Stimulated activated CD8-positive, alpha-beta memory T cell treated with anti-CD3 and anti-CD28 coated beads, Interleukin-15, amount 100 ng/mL, for 48 hours (primary cell): Measurements from ENCODE around the gene SMPDL3A.
"Not testable (repeated sequence)": the region's sequence is repeated elsewhere in the genome, so short reads cannot be mapped to it uniquely, and the experiment has no call there.

Source experiments
- DNase-seq, 2 donors: peaks; one replicate each; pipeline ENCODE4 v3.0.0-alpha.2; 2020; ENCODE audit warnings: low read depth in 2 of 2

Gene SMPDL3A, protein sequence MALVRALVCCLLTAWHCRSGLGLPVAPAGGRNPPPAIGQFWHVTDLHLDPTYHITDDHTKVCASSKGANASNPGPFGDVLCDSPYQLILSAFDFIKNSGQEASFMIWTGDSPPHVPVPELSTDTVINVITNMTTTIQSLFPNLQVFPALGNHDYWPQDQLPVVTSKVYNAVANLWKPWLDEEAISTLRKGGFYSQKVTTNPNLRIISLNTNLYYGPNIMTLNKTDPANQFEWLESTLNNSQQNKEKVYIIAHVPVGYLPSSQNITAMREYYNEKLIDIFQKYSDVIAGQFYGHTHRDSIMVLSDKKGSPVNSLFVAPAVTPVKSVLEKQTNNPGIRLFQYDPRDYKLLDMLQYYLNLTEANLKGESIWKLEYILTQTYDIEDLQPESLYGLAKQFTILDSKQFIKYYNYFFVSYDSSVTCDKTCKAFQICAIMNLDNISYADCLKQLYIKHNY

DNA sequence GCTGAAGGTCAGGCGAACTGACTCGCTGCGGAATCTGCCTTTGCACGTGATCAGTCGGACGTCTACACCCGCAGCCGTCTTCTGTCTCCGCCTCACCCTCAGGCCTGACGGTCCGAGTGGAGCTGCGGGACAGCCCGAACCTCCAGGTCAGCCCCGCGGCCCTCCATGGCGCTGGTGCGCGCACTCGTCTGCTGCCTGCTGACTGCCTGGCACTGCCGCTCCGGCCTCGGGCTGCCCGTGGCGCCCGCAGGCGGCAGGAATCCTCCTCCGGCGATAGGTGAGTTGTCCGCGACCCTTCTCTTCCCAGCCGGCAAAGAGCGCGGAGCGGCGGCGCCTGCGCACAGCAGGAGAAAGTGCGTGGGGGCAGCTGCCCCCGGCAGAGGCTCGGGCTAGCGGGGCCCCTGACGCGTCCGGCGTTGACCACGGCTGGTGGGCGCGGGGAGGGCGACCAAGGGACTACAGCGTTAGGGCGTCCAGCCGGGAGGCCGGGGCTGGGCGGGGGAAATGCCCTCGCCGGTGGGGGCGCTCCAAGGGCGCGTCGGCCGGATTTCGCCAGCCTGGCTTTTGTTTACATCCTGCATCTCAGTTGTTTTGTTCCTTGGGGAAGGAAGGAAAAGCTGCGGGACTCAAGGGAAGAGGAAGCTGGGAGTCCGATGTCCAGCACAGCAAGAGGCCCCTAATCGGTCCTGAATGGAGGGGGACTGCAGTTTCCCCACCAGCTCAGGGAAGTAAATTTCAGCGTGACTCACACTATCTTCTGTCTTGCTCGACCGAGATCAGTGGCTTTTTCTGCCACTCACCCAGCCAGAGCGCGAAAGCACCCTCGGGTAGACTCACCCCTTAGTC lies at the start of gene SMPDL3A:
TSS of gene SMPDL3A (plus strand) at position 77 of the 846 bp plus-strand sequence. CDS start at position 166, 89 bp downstream.
- DNase-seq, result no peak

DNA sequence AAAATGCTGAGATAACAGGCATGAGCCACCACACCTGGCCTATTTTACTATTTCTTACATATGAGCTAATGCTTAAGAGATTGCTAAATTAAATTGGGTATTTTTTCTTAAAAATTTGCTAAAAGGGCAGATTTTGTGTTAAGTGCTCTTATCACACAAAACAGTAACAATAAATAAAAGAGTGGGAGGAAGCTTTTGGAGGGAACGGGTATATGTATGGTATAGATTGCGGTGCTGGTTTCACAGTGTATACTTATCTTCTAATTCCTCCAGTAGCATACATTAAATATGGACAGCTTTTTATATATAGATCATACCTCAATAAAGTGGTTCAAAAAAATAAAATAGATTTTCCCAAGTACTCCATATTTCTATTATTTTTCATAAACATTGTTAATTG lies 49.0 kb upstream of the SMPDL3A start:
- no peak for DNase-seq

DNA sequence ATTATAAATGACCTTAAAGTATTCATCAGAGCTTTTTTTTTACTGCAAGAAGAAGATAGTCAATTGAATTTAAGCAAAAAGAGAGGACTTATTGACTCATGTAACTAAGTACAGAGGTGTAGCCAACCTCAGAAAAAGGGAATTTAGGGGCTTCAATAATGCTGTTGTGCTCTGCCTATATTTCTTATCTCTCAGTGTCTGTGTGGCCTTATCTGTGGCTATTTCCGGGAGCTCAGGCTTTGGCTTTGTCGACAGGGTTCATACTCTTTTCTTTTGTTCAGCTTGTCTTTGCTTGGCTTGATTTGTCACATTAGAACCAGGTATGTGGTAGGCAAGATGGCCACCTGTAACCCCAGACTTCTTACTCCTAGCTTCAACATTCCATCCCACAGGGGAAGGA lies 48.1 kb upstream of the SMPDL3A start:
- DNase-seq, result no peak

DNA sequence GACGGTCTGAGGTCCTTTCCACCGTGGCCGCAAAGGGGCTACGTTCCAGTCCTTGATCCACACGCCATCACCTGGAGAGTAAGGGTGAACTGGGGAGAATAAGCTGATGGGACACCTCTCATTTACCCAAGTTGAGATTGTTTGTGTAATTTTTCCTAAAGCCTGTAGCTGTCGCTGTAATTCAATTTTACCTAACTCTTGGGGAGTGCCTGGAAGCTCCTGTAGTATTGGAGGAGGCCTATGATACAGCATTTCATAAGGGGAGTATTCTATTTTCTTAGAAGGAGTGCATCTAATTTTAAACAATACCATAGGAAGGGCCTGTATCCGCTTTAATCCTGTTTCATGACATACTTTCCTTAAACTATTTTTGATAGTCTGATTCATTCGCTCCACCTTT lies 44.8 kb upstream of the SMPDL3A start:
- DNase-seq, result not testable (repeated sequence)

DNA sequence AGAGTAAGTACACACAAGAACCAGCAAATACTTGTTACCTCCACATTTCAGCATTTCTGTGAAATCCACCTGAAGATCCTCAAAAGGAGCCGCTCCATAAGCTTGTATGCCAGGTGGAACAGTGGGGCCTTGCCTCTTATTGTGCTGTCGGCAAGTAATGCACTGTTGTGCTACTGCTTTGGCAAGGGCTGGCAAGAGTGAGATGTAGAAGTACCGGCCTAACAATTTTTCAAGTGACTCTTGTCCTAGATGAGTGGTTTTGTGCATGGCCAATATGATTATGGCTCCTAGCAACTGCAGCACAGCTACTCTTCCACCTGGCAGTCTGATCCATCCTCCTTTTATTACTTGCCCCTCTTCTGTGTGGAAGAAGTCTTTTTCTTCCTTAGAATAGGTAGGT lies 44.2 kb upstream of the SMPDL3A start:
- not testable (repeated sequence) for DNase-seq

DNA sequence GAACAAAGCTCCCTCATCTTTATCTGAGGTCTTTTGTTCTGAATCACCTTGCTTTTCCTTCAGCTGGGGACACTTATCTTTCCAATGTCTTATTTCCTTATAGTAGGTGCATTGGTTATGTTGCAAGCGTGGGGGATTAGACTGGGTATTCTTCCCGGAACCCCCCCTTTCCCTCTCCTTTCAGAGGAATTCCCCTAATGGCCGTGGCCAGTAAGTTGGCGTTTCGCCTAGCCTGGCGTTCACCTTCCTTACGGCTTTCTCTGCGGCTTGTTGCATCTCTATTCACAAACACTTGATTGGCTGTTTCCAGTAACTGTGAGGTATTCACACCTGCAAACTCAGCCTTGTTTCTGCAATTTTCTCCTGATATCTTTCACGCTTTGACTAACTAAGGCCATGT lies 42.4 kb upstream of the SMPDL3A start:
- no peak for DNase-seq

DNA sequence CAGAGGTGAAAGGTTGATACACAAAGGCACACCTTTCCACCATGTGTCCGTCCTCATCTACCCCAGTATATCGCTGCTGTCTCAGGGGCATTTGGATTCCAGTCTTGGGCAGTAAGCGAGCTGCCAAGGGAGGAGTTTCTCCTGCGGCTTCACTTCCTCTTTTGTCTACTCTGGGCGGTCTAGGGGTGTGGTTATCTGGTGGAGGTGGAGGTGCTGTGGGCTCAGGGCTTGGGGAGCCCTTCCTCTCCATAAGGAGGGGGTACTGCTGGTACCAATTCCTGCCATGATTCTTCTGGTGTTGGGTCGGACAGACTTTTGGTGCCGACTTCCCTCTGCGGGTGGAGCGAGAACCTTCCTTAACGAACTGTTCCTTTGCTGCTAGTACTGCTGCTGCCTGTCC lies 41.5 kb upstream of the SMPDL3A start:
- DNase-seq, result no peak

DNA sequence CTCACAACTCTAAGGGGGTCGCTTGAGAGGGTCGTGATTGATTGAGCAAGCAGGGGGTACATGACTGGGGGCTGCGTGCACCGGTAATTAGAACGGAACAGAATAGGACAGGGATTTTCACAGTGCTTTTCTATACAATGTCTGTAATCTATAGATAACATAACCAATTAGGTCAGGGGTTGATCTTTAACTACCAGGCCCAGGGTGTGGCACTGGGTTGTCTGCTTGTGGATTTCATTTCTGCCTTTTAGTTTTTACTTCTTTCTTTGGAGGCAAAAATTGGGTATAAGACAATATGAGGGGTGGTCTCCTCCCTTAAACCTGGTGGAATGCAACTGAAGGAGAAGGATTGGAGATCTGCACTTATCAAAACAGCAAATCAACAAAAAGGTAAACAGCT lies 40.1 kb upstream of the SMPDL3A start:
- DNase-seq, result not testable (repeated sequence)

DNA sequence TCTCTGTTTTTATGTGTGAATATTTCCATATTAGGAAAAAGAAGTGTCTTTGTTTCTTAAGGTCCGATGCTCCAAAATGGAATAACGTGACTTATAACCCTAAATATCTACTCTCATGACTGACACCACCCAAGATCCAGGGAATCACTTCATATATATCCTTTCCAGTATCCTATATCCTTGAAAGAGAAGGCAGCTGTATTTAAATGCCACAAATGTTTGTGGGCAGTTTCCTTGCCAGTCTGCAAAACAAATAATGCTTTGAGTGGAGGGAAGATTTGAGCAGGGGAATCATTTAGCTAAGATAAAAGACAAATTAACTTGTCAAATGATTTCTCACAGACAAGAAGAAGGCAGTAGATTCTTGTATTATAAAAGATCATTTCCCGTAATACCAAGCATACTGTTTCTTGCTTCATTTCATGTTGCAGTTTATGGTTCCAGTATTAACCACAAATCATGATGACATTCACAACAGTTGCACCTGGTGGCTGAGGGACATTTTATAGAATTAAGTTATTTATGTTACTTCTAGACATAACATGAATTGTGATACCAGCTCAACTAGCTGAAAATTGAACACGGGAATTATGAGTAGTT lies 39.5 kb upstream of the SMPDL3A start:
- DNase-seq, result no peak

DNA sequence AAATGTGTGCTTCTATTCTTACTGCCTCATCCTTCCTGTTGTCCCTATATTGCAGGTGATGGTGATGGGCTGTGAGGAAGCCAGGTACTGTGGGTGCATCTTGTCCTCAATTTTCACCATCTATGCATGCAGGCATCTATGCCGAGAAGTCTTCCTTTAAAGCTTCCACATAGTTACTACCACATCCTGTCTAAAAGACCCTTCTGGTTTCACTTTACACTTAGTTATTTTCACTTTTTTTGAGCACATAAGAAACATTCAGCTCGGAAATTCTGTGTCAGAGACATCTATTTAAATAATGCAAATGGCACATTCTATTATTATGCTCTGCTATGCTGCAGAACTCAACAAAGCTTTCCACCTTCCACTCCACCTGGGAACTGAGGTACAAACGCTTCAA lies 37.7 kb upstream of the SMPDL3A start:
- no peak for DNase-seq

DNA sequence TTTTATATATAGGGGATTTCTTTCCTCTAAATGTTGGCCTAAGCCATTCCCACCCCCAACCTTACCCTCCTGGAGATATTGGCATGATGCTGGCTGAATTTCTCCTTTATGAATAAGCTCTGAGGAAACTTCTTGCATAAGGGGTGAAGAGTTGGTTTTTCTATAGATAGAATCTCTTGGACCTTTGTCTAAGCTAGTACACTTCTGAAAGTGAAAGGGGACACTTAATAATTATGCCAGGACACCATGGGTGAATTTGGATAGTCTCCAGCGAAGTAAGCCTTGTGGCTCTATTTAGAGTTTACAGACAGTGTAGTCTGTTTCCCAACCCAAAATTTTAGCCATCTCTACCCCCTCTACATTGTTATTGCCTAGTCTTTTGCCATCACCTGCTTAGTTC lies 36.6 kb upstream of the SMPDL3A start:
- no peak for DNase-seq

DNA sequence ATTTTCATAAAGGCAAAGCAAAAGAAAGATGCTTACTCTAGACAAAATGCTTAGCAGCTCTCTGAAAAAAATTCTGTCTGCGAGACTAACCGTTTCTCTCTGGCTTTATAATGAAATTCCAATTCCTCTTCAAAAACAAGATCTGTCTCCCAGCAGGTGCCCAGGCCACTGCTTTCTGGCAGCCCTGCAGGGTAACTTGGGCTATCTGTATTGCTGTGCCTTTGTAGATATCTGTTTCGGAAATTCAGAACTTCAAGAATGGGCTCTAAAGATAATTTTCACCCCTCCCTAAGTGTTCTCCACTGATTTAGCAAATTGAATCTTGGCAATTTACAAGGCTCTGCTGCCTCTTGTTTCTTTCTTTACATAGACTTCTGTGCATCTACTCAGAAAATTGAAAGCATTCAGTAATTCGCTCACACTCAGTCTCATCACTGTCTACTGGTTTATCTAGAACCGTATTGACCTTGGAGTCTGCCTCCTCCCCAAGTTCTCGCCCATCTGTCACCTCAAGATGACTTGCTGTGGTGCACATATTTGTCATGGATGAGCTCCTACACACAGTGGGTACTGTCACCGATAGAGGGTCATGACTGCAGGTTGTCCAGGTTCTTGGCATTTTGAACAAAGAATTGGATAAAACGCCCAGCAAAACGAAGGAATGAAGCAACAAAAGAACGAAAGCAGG lies 35.9 kb upstream of the SMPDL3A start:
- no peak for DNase-seq

DNA sequence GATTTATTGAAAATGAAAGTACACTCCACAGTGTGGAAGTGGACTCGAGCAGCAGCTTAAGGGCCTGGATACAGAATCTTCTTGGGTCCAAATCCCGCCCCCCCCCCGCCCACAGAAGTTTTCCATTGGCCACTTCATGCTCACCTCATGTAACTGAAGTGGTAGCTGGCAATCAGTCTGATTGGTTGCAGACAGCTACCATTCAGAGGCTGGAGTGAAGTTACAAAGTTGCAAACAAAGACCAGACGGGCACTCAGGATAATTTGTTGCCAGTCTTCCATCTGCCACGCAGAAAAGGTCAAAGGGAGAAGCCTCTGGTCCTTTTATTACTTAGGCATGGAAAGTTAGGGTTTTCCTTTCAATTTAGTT lies 35.4 kb upstream of the SMPDL3A start:
- DNase-seq, result no peak

DNA sequence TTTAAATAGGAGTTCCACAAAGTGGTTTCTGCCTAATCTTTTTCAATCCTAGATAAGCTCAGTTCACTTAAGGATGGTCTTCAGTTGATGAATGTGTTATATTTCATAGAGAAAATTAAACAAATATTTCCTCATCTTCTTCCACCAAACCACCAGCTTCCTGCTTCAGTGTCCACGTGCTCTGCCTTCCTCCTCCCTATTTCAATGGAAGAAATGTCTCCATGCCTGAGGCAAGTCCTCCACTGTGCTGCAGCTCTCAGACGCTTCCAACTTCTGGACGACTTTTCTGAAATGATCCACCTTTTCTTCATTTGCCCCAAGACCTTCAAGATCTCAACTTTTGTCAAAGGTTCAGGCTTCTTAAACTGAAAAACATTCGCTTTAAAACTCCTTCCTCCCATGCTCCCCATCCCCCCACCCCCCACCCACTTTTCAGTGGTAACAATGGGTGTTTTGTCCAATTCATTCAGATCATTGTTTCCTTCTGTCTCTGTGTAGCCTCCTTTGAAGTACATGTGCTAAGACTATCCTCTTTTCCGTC lies 34.8 kb upstream of the SMPDL3A start:
- no peak for DNase-seq

DNA sequence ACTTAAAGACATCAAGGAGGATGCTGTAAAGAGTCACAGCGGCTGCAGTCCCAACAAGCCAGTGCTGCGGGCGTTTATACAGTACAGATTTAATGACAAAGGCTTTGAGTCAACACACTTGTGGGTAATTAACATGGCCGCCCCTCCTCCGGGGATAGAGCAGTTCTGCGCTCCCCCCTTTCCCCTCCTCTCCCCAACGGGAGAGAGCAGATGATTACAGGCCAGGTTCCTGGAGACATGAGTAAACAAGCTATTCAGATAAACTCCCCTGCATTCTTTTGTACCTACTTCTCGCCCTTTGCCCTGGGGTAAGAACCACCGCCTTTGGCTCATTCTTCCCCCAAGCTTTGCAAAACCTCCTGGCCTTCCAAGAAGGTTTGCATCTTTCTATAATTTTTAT lies 33.2 kb upstream of the SMPDL3A start:
- DNase-seq, result no peak

DNA sequence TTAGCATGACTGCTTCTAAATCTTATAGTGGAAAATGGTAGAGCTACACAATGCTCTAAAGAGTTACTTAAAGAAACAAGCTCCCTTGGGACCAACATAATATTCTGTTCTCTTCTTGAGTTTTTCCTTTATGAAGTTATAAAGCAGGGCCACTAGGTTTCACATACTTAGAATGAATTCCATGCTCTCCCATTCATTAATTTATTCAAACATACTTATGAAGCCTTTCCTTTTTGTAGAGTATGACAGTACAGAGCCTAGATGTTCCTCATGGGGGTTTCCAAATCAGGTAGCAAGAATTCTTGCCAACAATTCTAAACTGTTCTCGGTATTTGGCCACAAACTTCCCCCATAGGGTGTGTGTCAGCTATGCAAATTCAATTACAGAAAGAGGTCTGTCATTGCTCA lies 30.1 kb upstream of the SMPDL3A start:
- DNase-seq, result no peak

DNA sequence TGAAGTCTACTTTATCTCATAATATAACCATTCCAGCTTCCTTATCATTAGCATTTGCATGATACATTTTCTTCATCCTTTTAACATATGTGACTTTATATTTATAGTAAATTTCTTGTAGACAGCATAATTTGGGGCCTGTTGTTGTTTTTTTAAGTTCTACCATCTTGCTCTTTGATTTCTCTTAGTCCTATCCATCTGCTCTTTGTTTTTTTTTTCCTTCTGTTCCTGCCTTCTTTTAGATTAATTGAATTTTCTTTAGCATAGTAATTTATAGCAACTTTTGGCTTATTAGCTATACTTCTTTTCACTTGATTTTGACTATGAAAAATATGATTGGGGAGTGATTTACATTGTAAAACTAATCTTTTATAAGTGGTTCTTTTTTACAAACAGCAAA lies 28.7 kb upstream of the SMPDL3A start:
- DNase-seq, result no peak

DNA sequence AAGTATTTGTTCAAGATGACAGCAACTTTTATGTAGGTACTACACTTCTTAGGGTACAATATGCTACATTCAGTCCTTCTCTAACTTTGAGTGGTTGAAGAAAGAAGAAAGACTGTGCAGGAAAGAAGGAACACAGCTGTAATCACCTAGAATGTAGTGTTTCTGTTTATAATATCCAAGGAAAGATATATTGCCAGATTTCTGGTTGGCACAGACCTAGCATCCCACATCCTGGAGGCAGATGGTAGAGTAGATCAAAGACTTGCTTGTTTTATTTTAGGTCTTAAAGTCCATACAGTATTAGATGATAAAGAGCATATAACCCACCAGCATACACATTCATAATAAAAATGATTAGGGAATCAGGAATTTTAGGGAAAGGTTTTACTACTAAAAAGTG lies 22.8 kb upstream of the SMPDL3A start:
- DNase-seq, result no peak

DNA sequence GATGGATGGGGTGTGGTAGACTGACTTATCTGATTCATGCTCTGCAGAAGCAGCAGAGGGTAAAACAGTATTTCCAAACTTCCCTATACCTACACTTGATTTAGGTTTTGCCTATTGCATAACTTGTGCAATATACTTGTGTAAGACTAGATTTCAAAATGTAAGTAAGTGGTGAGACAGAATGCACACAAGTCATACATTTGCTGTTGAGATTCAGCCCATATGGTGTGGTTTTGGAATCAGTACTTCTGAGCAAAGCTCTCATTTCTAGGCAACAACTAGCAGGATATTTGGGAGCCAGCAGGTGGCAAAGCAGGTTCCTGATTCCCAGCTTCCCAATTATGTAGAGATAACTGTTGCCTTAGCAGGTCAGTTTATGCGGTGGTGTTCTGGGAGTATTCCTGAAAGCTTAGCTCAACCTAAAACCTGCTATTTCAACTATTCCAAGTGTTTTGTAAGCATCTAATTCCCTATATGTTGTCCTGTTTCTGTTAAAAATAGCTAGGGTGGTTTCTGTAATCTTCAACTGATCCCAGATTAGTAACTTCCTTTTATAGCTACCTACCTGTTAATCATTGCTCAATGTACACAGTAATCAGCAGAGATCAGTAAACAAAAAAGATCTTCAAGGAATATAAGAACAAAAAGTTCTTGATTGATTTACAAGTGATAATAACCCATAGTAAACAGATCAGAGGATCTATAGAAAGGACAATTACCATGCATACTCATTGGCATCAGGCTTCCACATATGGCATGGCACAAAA lies 18.0 kb upstream of the SMPDL3A start:
- no peak for DNase-seq

DNA sequence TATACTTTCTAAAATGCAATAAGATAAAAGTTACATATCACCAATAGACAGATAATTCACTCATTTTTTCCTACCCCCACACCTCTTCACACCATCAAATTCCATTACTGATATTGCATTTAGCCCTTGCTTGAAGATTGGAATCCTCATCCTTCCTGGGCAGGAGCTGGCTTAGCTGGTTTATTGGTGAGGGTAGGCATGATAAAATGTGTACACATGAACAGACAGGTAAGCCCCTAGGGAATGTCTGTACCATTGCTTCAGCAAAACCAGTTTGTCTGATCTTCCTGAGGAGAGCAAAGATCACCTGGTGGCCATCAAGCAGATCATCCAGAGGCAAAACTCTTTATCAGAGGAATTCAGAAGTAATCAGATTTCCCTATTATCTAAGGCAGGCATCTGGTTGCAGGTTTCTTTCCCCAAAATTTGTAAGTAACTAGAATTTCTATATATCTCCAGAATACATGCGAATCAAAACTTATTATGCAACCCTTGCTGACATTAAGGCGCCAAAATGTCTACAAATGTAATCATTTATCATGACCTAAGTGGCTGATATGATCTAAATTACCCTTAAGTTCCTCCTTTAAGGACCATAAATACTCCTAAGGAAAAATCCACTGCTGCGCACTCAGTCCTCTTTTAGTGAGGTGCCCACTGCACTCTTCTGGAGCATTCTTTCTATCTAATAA lies 16.2 kb upstream of the SMPDL3A start:
- no peak for DNase-seq
